K562 (cell line): Measurements from ENCODE around the gene FARP1. TPM values are rescaled to one million over a fixed set of nuclear protein-coding genes. Genes with fewer than 3 reads are reported as not detected.

Experiments used
- ATAC-seq: fragments of 200-7000 bp; cut with Tn5 transposase; 3 replicates; pipeline ENCODE4 v1.9.1; 2020; ENCODE audit warnings: moderate library complexity
- BruUV-seq: library from RNA; stranded (reverse); fragments of 400-500 nt; replicated peaks from 2 replicates; lab custom pipeline; 2021; lab: Mats Ljungman, UMichigan
- CTCF ChIA-PET: fragments of 300-600 bp; formaldehyde crosslinking; extraction: SDS; loops from one replicate; lab custom pipeline; 2021; ENCODE audit warnings: low intra/inter-chr PET ratio; lab: Yijun Ruan, JAX
- POLR2A ChIA-PET: fragments of 300-600, 350-650 bp; sonication (Branson Sonifier 250); formaldehyde crosslinking; extraction: SDS; loops from one replicate; lab custom pipeline; 2021; ENCODE audit warnings: antibody characterized with exemption, inconsistent platforms; lab: Yijun Ruan, JAX
- DNase-seq, 4 experiments: peaks; one replicate each; pipeline versions ENCODE4 v3.0.0 to v3.0.0-alpha.2; 2011 to 2018; ENCODE audit warnings: low spot score in 3 of 4, mixed read lengths in 3 of 4; ENCODE audit errors: extremely low read depth in 1 of 4
- FAIRE-seq: peaks from 2 replicates; lab custom pipeline; 2011; peaks lifted over from hg19 to GRCh38; lab: Jason Lieb, UNC
- H2AFZ ChIP-seq: 2 replicates; pipeline ENCODE4 v1.6.0; 2011; ENCODE audit warnings: low read depth, low read length, control low read depth, inconsistent platforms
- H3K27ac ChIP-seq: fragments of 200-600 bp; 3 replicates; pipeline ENCODE4 v1.8.0; 2011; ENCODE audit warnings: low read depth, mild to moderate bottlenecking, control low read depth, inconsistent platforms, low read length, moderate library complexity, mixed read lengths; ENCODE audit errors: extremely low read depth
- H3K27me3 ChIP-seq, 2 experiments: fragments of 300-600 bp in 1 of 2; 2 replicates in 1 of 2; 3 replicates in 1 of 2; pipeline versions ENCODE4 v1.6.0 to v1.8.0; 2011; ENCODE audit warnings: inconsistent platforms in 2 of 2, low read length in 2 of 2, mild to moderate bottlenecking in 1 of 2, mixed read lengths in 1 of 2, moderate library complexity in 1 of 2; ENCODE audit not compliant: control insufficient read depth in 2 of 2, insufficient read depth in 2 of 2
- H3K36me3 ChIP-seq: fragments of 300-600 bp; 3 replicates; pipeline ENCODE4 v1.8.0; 2011; ENCODE audit warnings: mild to moderate bottlenecking, low read length, inconsistent platforms; ENCODE audit not compliant: control insufficient read depth, insufficient read depth
- H3K4me1 ChIP-seq, 2 experiments: fragments of 200-600 bp in 1 of 2; replicated peaks in 1 of 2; 2 replicates in 1 of 2; 3 replicates in 1 of 2; pipeline versions ENCODE4 v1.5.1 to v1.8.0; 2011; ENCODE audit warnings: inconsistent platforms in 2 of 2, low read length in 2 of 2, mild to moderate bottlenecking in 1 of 2, mixed read lengths in 1 of 2, moderate library complexity in 1 of 2; ENCODE audit not compliant: control insufficient read depth in 2 of 2, insufficient read depth in 2 of 2
- H3K4me2 ChIP-seq: 2 replicates; pipeline ENCODE4 v1.6.1; 2011; ENCODE audit warnings: low read length, control low read depth, inconsistent platforms, mixed read lengths; ENCODE audit not compliant: insufficient read depth
- H3K4me3 ChIP-seq: fragments of 200-600 bp; sonication (generic), shearing (Covaris generic); 2 replicates; pipeline ENCODE4 v1.5.1; 2016; ENCODE audit warnings: control low read depth, inconsistent platforms
- H3K79me2 ChIP-seq: fragments of 200-600 bp; 3 replicates; pipeline ENCODE4 v1.8.0; 2011; ENCODE audit warnings: low read length, inconsistent platforms; ENCODE audit not compliant: control insufficient read depth, insufficient read depth
- H3K9ac ChIP-seq, 2 experiments: 2 replicates each; pipeline versions ENCODE4 v1.6.0 to v1.6.1; 2011; ENCODE audit warnings: low read depth in 2 of 2, low read length in 2 of 2, control low read depth in 1 of 2, inconsistent platforms in 1 of 2, mild to moderate bottlenecking in 1 of 2, mixed read lengths in 1 of 2; ENCODE audit not compliant: insufficient read depth in 1 of 2
- H3K9me1 ChIP-seq: one replicate; pipeline ENCODE4 v1.6.0; 2011; ENCODE audit warnings: inconsistent platforms, mild to moderate bottlenecking, low read length, moderate library complexity; ENCODE audit not compliant: control insufficient read depth, insufficient read depth
- H3K9me3 ChIP-seq: replicated peaks from 2 replicates; pipeline ENCODE4 v1.5.1; 2011; ENCODE audit warnings: low read depth, low read length, inconsistent platforms; ENCODE audit not compliant: control insufficient read depth, insufficient read depth
- H4K20me1 ChIP-seq: replicated peaks from 2 replicates; pipeline ENCODE4 v1.6.1; 2011; ENCODE audit warnings: low read length, inconsistent platforms, mixed read lengths; ENCODE audit not compliant: control insufficient read depth, insufficient read depth
- FOXJ2 ChIP-seq: fragments of 200-800 bp; sonication (Bioruptor generic); IDR thresholded peaks from 2 replicates; pipeline ENCODE4 v1.6.1; 2016; ENCODE audit warnings: missing genetic modification characterization, missing compliant biosample characterization
- FOXP1 ChIP-seq: sonication (generic); formaldehyde crosslinking; IDR thresholded peaks from 2 replicates; pipeline ENCODE4 v1.8.0; 2022; ENCODE audit warnings: mild to moderate bottlenecking, missing genetic modification reagents
- HDAC2 ChIP-seq: fragments of 450-650 bp; IDR thresholded peaks from 2 replicates; pipeline ENCODE4 v1.6.1; 2016; ENCODE audit warnings: mild to moderate bottlenecking
- HMG20B ChIP-seq: fragments of 250-450 bp; sonication (Bioruptor Pico); IDR thresholded peaks from 2 replicates; pipeline ENCODE4 v1.5.0; 2021; ENCODE audit warnings: mild to moderate bottlenecking
- MED1 ChIP-seq: sonication (generic); formaldehyde crosslinking; IDR thresholded peaks from 2 replicates; pipeline ENCODE4 v1.8.1; 2023; ENCODE audit warnings: missing genetic modification reagents, borderline replicate concordance
- MYNN ChIP-seq, 2 experiments: sonication (generic); formaldehyde crosslinking in 1 of 2; IDR thresholded peaks; 2 replicates each; pipeline versions ENCODE4 v1.5.0 to v1.6.1; 2016 to 2020; ENCODE audit warnings: antibody characterized with exemption in 1 of 2, missing genetic modification reagents in 1 of 2
- ZNF217 ChIP-seq: sonication (generic); formaldehyde crosslinking; IDR thresholded peaks from 2 replicates; pipeline ENCODE4 v1.8.0; 2022; ENCODE audit warnings: mild to moderate bottlenecking, missing genetic modification reagents
- WGBS: fragments of 100-300 bp; shearing (Covaris generic); methylation state at CpG from one replicate; pipeline ENCODE4 v1.1.6; 2016; ENCODE audit warnings: low coverage, mixed read lengths; ENCODE audit not compliant: insufficient coverage; ENCODE audit errors: missing lambda C conversion rate; 5-methylcytosine and 5-hydroxymethylcytosine counted together
- in situ Hi-C: fragments of 300-500 bp; cut with MboI; formaldehyde crosslinking; loops from 4 replicates; pipeline ENCODE4 v1.15.0; 2018; ENCODE audit warnings: inconsistent platforms, mixed read lengths
- intact Hi-C: fragments of 100-400 bp; cut with micrococcal nuclease; formaldehyde crosslinking; loops from 2 replicates; pipeline ENCODE4 v1.14.2; 2022
- polyA plus RNA-seq, 8 experiments: library from polyadenylated mRNA; depleted of rRNA in 4 of 8; stranded (reverse) in 5 of 8; unstranded in 3 of 8; fragments of >200 nt; fragmentation: Nextera tagmentation in 2 of 8; fragmentation: Illumina TruSeq in 1 of 8; extraction: Ambion mirVana in 2 of 8; extraction: Trizol in 1 of 8; gene quantifications; 2 replicates each; pipeline versions ENCODE4 v1.2.1 to v1.2.3, GENCODE V29; 2011 to 2014; ENCODE audit warnings: inconsistent platforms in 1 of 8, missing spikeins in 1 of 8
- total RNA-seq, 7 experiments: library from RNA; depleted of rRNA in 6 of 7; stranded (reverse); fragments of >200 nt in 6 of 7; fragmentation: Illumina TruSeq in 2 of 7; extraction: Trizol in 2 of 7; gene quantifications; 2 replicates each; pipeline versions ENCODE4 v1.2.1 to v1.2.3, GENCODE V29; 2011 to 2021; ENCODE audit warnings: low replicate concordance in 1 of 7
- TF ChIP-seq, protein P1 (sequence below): fragments of 450-650 bp; formaldehyde crosslinking; IDR thresholded peaks from 2 replicates; pipeline ENCODE4 v1.4.0; 2022; ENCODE audit warnings: mild to moderate bottlenecking, moderate library complexity

The FARP1 gene
- total and polyA plus RNA-seq, 9 of the 15 experiments (the other 6 are each of a cell fraction or from before 2014, with no cell fraction given) = 0.03 to 0.29 (median 0.05) TPM; not detected in 3

DNA sequence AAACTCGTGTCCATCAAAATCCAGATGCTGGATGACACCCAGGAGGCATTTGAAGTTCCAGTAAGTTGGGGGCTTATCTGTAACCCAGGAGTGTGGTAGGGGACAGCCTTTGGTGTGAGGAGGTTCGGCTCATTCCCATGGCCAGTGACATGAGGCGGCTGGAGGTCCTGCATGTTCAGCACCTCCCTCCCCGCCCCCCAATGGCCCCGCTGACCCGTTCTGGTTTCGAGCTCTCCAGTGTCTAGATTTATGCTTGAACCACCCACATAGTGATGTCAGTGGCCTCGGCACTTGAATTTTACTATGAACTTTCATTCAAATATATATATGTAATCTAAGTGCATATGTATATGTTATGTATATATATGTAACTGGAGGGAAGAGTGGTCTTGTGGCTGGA, 70.5 kb downstream of the FARP1 start:
- H3K36me3 ChIP-seq = no peaks in the 10 kb centered on the region
- TF ChIP-seq MYNN (IDR thresholded peaks at IDR 0.05) (no peak), MYNN (CRISPR knock-in tag; IDR thresholded peaks at IDR 0.05) (no peak), HMG20B (CRISPR knock-in tag) (no peak), ZNF217 (no peak), FOXP1 (CRISPR knock-in tag) (no peak), HDAC2 (no peak)

DNA sequence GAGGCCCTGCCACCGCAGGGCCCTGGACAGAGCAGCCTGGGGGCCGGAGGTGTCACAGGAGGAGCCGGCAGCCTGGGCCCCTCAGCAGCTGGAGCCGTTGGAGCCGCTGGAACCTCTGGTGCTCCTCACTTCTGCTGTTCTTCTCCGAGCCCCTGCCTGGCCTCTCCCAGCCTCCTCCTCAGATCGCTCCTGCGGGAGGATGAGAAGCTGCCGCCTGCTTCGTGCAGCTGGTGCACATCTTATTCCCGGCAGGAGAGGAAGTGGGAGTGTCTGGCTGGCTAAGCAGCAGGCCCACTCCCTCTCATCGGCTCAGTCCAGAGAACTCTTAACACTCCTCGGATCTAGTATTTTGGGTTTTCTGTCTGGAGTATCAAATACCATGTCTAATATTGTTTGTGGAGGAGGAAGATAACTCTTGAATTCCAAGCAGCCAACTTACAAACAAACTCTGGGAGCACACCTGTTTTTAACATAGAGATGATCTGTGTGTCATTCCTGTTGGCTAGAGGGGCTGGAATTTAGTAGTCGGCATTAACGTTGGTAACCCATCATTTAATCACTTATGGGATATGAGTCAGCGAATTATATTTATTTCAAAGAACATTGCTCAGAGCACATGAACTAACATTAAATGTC, 71.2 kb downstream of the FARP1 start:
- in situ Hi-C loops (no loop called here), intact Hi-C loops (no loop called here)
- WGBS = 1% methylated on average over 12 of the region's 16 CpGs
- Histone ChIP-seq H3K9me1 (no peaks in the 10 kb centered on the region), H3K27ac (no peak overlapping the region), H3K4me1 (no peaks in the 10 kb centered on the region), H3K79me2 (no peaks in the 10 kb centered on the region), H4K20me1 (no peaks in the 10 kb centered on the region; the same call in 1 of the 2 replicates), H3K4me3 (no peak overlapping the region), H3K27me3 (peaks cover 4 to 25% of the 10 kb centered on the region in 2 experiments; a peak in 3 of 5 replicates), H3K9me3 (no peaks in the 10 kb centered on the region), H3K9ac (no peak overlapping the region), H3K36me3 (no peaks in the 10 kb centered on the region), H2AFZ (no peak overlapping the region), H3K4me2 (no peak overlapping the region)
- FAIRE-seq (no peak), ATAC-seq (no peak), DNase-seq (no peak)
- ChIA-PET POLR2A (interaction anchor here (1.1 to 1.3 kb wide), 2 partner anchors 10 to 131 kb away, joined by 3 read pairs; no protein-coding TSS in a partner anchor), CTCF (no interaction called here)
- no TSS peak for BruUV-seq
- TF ChIP-seq MED1 (CRISPR knock-in tag) (no peak), FOXJ2 (tag) (no peak)
- TF ChIP-seq, protein P1, sequence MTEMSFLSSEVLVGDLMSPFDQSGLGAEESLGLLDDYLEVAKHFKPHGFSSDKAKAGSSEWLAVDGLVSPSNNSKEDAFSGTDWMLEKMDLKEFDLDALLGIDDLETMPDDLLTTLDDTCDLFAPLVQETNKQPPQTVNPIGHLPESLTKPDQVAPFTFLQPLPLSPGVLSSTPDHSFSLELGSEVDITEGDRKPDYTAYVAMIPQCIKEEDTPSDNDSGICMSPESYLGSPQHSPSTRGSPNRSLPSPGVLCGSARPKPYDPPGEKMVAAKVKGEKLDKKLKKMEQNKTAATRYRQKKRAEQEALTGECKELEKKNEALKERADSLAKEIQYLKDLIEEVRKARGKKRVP = no peak

More for the DNA sequence above, 70.5 kb downstream of the FARP1 start:
- 0% methylated on average over 3 of the region's 8 CpGs for WGBS
- no peak overlapping the region for H3K27ac ChIP-seq
- ChIA-PET POLR2A (interaction anchor here (1.1 kb wide), 1 partner anchor 10 kb away, joined by 3 read pairs; no protein-coding TSS in a partner anchor), CTCF (no interaction called here)
- no peaks in the 10 kb centered on the region for H3K79me2 ChIP-seq
- no peaks in the 10 kb centered on the region for H3K9me3 ChIP-seq
- no peak overlapping the region for H3K9ac ChIP-seq
- no peak for ATAC-seq
- H3K4me3 ChIP-seq = no peak overlapping the region
- FAIRE-seq = no peak
- peaks cover 3 to 25% of the 10 kb centered on the region in 2 experiments; a peak in 3 of 5 replicates for H3K27me3 ChIP-seq
- no peak for DNase-seq
- in situ Hi-C loops (no loop called here), intact Hi-C loops (no loop called here)
- H4K20me1 ChIP-seq = no peaks in the 10 kb centered on the region; the same call in 1 of the 2 replicates
- H3K4me2 ChIP-seq = no peak overlapping the region
- H2AFZ ChIP-seq = no peak overlapping the region
- H3K9me1 ChIP-seq = no peaks in the 10 kb centered on the region
- no TSS peak for BruUV-seq
- no peaks in the 10 kb centered on the region for H3K4me1 ChIP-seq
